Central memory CD8-positive, alpha-beta T cell (primary cell): ENCODE results near the gene MCFD2.
A peak's percentile ranks its signal among the peaks of the same experiment; 100 is the strongest.

ENCODE experiments used
- ATAC-seq: fragments of 150-1000 bp; cut with Tn5 transposase; replicated peaks from 2 replicates; pipeline ENCODE4 v1.10.0; 2022; ENCODE audit warnings: mild to moderate bottlenecking, moderate FRiP score, moderate number of reproducible peaks; ENCODE audit not compliant: poor library complexity, severe bottlenecking; ENCODE audit errors: extremely low read depth
- DNase-seq, 2 donors: peaks; one replicate each; pipeline ENCODE4 v3.0.0; 2021; ENCODE audit warnings: low spot score in 2 of 2
- H3K27ac Mint-ChIP-seq: one replicate; pipeline ENCODE4 v1.8.0; 2022; ENCODE audit warnings: low read depth, mild to moderate bottlenecking, moderate library complexity, mixed read lengths
- H3K27me3 Mint-ChIP-seq: one replicate; pipeline ENCODE4 v1.8.0; 2022; ENCODE audit warnings: mixed read lengths
- H3K36me3 Mint-ChIP-seq: one replicate; pipeline ENCODE4 v1.8.0; 2022; ENCODE audit warnings: mild to moderate bottlenecking, moderate library complexity, mixed read lengths; ENCODE audit not compliant: insufficient read depth
- H3K4me1 Mint-ChIP-seq: one replicate; pipeline ENCODE4 v1.8.0; 2022; ENCODE audit warnings: mixed read lengths
- H3K4me3 Mint-ChIP-seq: one replicate; pipeline ENCODE4 v1.8.0; 2022; ENCODE audit warnings: mild to moderate bottlenecking, moderate library complexity, mixed read lengths
- H3K9me3 Mint-ChIP-seq: one replicate; pipeline ENCODE4 v1.8.0; 2022; ENCODE audit warnings: mixed read lengths

Gene MCFD2

GRCh38 chr2:46915281-46915810 lies at the start of gene MCFD2:
TSS of gene MCFD2 (minus strand) at chr2:46915806. CDS start at chr2:46909171, 6,635 bp downstream.
- Mint-ChIP-seq H3K36me3 (peaks cover 18% of the 10 kb centered on the region), H3K27me3 (no peaks in the 10 kb centered on the region), H3K9me3 (no peaks in the 10 kb centered on the region), H3K27ac (peak within 1 kb of the TSS; percentile 87), H3K4me1 (peaks cover 42% of the 10 kb centered on the region), H3K4me3 (peak within 1 kb of the TSS; percentile 89)
- ATAC-seq, result peak; percentile 43
- DNase-seq, result no peak

- Mint-ChIP-seq H3K27me3 (no peaks in the 10 kb centered on the region), H3K9me3 (no peaks in the 10 kb centered on the region), H3K36me3 (peaks cover 7% of the 10 kb centered on the region), H3K4me3 (no peak overlapping the region), H3K27ac (peak overlapping the region; percentile 46), H3K4me1 (peaks cover 15% of the 10 kb centered on the region)
- ATAC-seq (no peak), DNase-seq (no peak)
Measured at GRCh38 chr2:46964835-46965560, 49.4 kb upstream of the MCFD2 start.

- ATAC-seq, result no peak
- Mint-ChIP-seq H3K9me3 (no peaks in the 10 kb centered on the region), H3K4me1 (peaks cover 15% of the 10 kb centered on the region), H3K27ac (peak overlapping the region; percentile 34), H3K27me3 (no peaks in the 10 kb centered on the region), H3K4me3 (no peak overlapping the region), H3K36me3 (peaks cover 11% of the 10 kb centered on the region)
- no peak for DNase-seq
Measured at GRCh38 chr2:46963941-46964673, 48.5 kb upstream of the MCFD2 start.

- ATAC-seq, result no peak
- Mint-ChIP-seq H3K27ac (no peak overlapping the region), H3K4me1 (peaks cover 15% of the 10 kb centered on the region), H3K27me3 (no peaks in the 10 kb centered on the region), H3K9me3 (no peaks in the 10 kb centered on the region), H3K4me3 (no peak overlapping the region), H3K36me3 (peaks cover 16% of the 10 kb centered on the region)
- DNase-seq, result no peak
Measured at GRCh38 chr2:46963210-46963609, 47.6 kb upstream of the MCFD2 start.

GRCh38 chr2:46962751-46963150 lies 47.1 kb upstream of the MCFD2 start:
- Mint-ChIP-seq H3K9me3 (no peaks in the 10 kb centered on the region), H3K27ac (no peak overlapping the region), H3K4me3 (no peak overlapping the region), H3K36me3 (peaks cover 17% of the 10 kb centered on the region), H3K4me1 (peaks cover 15% of the 10 kb centered on the region), H3K27me3 (no peaks in the 10 kb centered on the region)
- ATAC-seq (no peak), DNase-seq (no peak)

GRCh38 chr2:46960618-46961017 lies 45.0 kb upstream of the MCFD2 start:
- peaks cover 17% of the 10 kb centered on the region for H3K4me1 Mint-ChIP-seq
- peaks cover 25% of the 10 kb centered on the region for H3K36me3 Mint-ChIP-seq
- H3K27me3 Mint-ChIP-seq, result no peaks in the 10 kb centered on the region
- no peak overlapping the region for H3K27ac Mint-ChIP-seq
- DNase-seq, result no peak
- no peak overlapping the region for H3K4me3 Mint-ChIP-seq
- no peak for ATAC-seq
- no peaks in the 10 kb centered on the region for H3K9me3 Mint-ChIP-seq

GRCh38 chr2:46958431-46959017 lies 42.9 kb upstream of the MCFD2 start:
- no peak for ATAC-seq
- peaks cover 38% of the 10 kb centered on the region for H3K36me3 Mint-ChIP-seq
- no peak for DNase-seq
- no peaks in the 10 kb centered on the region for H3K27me3 Mint-ChIP-seq
- H3K27ac Mint-ChIP-seq, result no peak overlapping the region
- no peaks in the 10 kb centered on the region for H3K9me3 Mint-ChIP-seq
- no peak overlapping the region for H3K4me3 Mint-ChIP-seq
- H3K4me1 Mint-ChIP-seq, result peaks cover 23% of the 10 kb centered on the region

GRCh38 chr2:46956981-46957531 lies 41.5 kb upstream of the MCFD2 start:
- Mint-ChIP-seq H3K4me3 (no peak overlapping the region), H3K36me3 (peaks cover 40% of the 10 kb centered on the region), H3K27me3 (no peaks in the 10 kb centered on the region), H3K27ac (no peak overlapping the region), H3K4me1 (peaks cover 19% of the 10 kb centered on the region), H3K9me3 (no peaks in the 10 kb centered on the region)
- DNase-seq (no peak), ATAC-seq (no peak)

- DNase-seq (no peak), ATAC-seq (no peak)
- Mint-ChIP-seq H3K27me3 (no peaks in the 10 kb centered on the region), H3K4me3 (no peak overlapping the region), H3K27ac (peak overlapping the region; percentile 93), H3K9me3 (no peaks in the 10 kb centered on the region), H3K4me1 (peaks cover 21% of the 10 kb centered on the region), H3K36me3 (peaks cover 44% of the 10 kb centered on the region)
Measured at GRCh38 chr2:46955764-46956163, 40.2 kb upstream of the MCFD2 start.

- ATAC-seq, result no peak
- no peaks in the 10 kb centered on the region for H3K27me3 Mint-ChIP-seq
- H3K4me3 Mint-ChIP-seq, result no peak overlapping the region
- peaks cover 45% of the 10 kb centered on the region for H3K36me3 Mint-ChIP-seq
- H3K4me1 Mint-ChIP-seq, result peaks cover 21% of the 10 kb centered on the region
- H3K9me3 Mint-ChIP-seq, result no peaks in the 10 kb centered on the region
- no peak for DNase-seq
- H3K27ac Mint-ChIP-seq, result peak overlapping the region; percentile 93
Measured at GRCh38 chr2:46954951-46955571, 39.5 kb upstream of the MCFD2 start.

GRCh38 chr2:46952171-46952570 lies 36.6 kb upstream of the MCFD2 start:
- peaks cover 32% of the 10 kb centered on the region for H3K36me3 Mint-ChIP-seq

More at GRCh38 chr2:46952171-46952570, 36.6 kb upstream of the MCFD2 start:
- Mint-ChIP-seq H3K27me3 (no peaks in the 10 kb centered on the region), H3K27ac (no peak overlapping the region), H3K4me3 (no peak overlapping the region), H3K4me1 (peaks cover 26% of the 10 kb centered on the region), H3K9me3 (no peaks in the 10 kb centered on the region)
- no peak for ATAC-seq
- DNase-seq, result no peak
